DMS79 (cell line): ENCODE measurements around the gene HSPB7.
A peak's percentile ranks its signal among the peaks of the same experiment; 100 is the strongest.
"Not testable (repeated sequence)": the region's sequence is repeated elsewhere in the genome, so short reads cannot be mapped to it uniquely, and the experiment has no call there.

Source experiments
- DNase-seq: peaks from one replicate; lab custom pipeline; 2025; lab: John Stamatoyannopoulos, UW

Gene HSPB7

GRCh38 chr1:16050328-16050727 is 32.5 kb upstream of the HSPB7 start:
- no peak for DNase-seq

DNA sequence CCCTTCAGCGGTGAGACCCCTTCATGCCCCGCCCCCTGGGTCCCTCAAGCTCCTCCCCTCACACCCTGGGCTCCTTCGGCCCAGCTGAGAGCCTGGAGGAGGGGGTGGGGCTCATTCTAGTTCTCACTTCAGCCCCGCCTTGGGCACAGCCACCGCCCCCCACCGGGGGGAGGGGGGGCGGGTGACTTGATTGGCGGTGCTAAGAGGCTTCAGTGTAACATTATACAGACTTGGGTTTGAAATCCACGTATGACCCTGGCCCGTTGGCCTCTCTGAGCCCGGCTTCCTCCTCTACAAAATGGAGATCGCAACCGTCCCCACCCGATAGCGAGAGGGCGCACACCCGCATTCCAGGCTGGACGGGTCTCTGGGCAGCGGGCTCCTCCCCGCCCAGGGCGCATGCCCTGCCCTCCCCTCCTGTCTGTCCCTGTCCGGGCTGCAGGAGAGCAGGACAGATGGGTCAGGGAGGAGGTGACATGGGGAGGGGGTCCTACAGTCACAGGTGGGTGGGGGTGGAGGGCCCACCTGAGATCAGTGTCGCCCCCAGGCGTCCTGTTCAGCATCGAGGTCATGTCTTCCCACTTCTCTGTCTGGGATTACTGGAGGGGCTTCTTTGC is 30.8 kb upstream of the HSPB7 start:
- DNase-seq: no peak

- no peak for DNase-seq
These were observed 30.1 kb upstream of the HSPB7 start for GRCh38 chr1:16047791-16048475.

- no peak for DNase-seq
These were observed 29.0 kb upstream of the HSPB7 start for GRCh38 chr1:16046842-16047241.

GRCh38 chr1:16043950-16044349 is 26.1 kb upstream of the HSPB7 start:
- DNase-seq: no peak

GRCh38 chr1:16043521-16043920 is 25.7 kb upstream of the HSPB7 start, which contains the start of gene CLCNKB:
Gene CLCNKB (plus strand): TSS chr1:16043782. CDS start chr1:16044493, 711 bp downstream.
- peak; percentile 79 for DNase-seq

GRCh38 chr1:16042654-16043053 is 24.8 kb upstream of the HSPB7 start:
- not testable (repeated sequence) for DNase-seq

GRCh38 chr1:16042096-16042495 is 24.3 kb upstream of the HSPB7 start:
- no peak for DNase-seq

GRCh38 chr1:16041200-16041599 is 23.4 kb upstream of the HSPB7 start:
- no peak for DNase-seq

- not testable (repeated sequence) for DNase-seq
These were observed 22.0 kb upstream of the HSPB7 start for GRCh38 chr1:16039871-16040270.

DNA sequence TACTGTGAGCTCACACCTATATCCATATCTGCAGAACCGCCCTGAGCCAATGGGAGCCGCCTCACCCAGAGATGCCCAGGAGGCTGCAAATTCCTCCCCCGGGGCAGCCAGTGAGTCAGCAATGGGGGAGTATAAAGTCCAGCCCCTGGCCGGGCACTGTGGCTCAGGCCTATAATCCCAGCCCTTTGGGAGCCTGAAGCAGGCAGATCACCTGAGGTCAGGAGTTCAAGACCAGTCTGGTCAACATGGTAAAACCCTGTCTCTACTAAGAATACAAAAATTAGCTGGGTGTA is 20.7 kb upstream of the HSPB7 start:
- no peak for DNase-seq

DNA sequence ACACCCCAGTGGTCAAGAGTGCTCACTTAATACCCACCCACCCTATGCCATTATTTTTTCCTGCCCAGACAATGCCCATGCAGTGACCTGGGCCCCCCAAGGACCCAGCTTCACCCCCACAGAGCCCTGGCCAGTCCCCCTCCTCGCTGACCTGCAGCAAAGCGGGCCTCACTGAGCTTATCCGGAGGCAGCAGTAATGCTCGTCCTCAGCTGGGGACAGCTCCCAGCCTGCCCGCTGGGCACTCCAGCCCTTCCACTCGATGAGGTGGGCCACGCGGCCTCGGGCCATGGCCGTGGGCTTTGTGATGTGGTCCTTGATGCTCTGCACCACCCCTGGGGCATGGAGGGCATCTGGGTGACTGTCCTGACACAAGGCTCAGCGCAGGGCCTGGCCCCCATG is 18.6 kb upstream of the HSPB7 start:
- not testable (repeated sequence) for DNase-seq

GRCh38 chr1:16033103-16033632 is 15.3 kb upstream of the HSPB7 start:
- DNase-seq: not testable (repeated sequence)

- no peak for DNase-seq
These were observed 14.7 kb upstream of the HSPB7 start for GRCh38 chr1:16032388-16033102.

- DNase-seq: no peak
These were observed 13.7 kb upstream of the HSPB7 start for GRCh38 chr1:16031551-16031950.

GRCh38 chr1:16029288-16029687 is 11.4 kb upstream of the HSPB7 start:
- no peak for DNase-seq

DNA sequence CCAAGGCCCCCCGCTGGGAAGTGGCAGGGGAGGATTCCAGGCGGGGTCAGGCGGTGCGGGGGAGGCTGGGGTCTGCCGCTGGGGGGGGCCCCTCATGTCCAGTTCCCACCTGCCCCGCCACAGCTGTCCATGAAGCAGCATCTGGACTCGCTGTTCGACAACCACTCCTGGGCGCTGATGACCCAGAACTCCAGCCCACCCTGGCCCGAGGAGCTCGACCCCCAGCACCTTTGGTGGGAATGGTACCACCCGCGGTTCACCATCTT is 11.1 kb upstream of the HSPB7 start:
- not testable (repeated sequence) for DNase-seq

- no peak for DNase-seq
These were observed 10.6 kb upstream of the HSPB7 start for GRCh38 chr1:16028237-16029002.

- DNase-seq: no peak
These were observed 9.1 kb upstream of the HSPB7 start for GRCh38 chr1:16026723-16027484.

GRCh38 chr1:16026302-16026701 is 8.5 kb upstream of the HSPB7 start:
- DNase-seq: not testable (repeated sequence)

DNA sequence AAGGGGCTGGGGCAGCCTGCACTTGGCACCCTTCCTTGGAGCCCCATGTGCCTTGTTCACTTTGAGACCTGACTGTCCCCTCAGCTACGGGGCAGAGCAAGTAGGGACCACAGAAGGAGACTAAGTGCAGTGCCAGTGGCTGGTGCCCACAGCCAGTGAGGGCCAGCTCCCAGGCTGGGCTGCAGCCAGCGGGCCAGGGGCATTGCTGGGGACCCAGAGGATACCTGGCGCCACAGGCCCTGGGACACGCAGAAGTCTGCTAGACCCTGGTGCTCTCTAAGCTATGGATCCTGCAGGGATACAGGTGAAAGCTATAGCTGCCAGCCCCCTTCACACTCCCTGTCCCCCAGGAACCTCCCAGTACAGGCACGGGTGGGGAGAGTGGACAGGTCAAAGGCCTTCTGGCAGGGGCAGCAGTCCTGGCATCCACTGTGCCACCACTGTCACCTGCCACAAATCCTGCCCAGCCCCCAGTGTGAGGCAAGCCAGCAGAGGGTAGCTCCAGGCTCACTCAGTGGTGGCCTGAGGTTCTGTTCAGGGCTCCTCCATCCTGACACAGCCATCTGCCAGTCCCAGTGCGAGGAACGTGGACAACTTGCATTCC is 5.3 kb upstream of the HSPB7 start:
- no peak for DNase-seq
